Testis (tissue), 2 donors: ENCODE data around the gene ADAM8.

Source experiments
- POLR2A ChIP-seq: fragments of 450-650 bp; IDR thresholded peaks from one replicate; pipeline ENCODE4 v1.6.1; 2017; ENCODE audit warnings: antibody characterized with exemption, mild to moderate bottlenecking, moderate library complexity
- TF ChIP-seq, protein P1 (sequence below), 3 experiments: fragments of 450-650 bp in 2 of 3; fragments of 200-600 bp in 1 of 3; sonication (generic) in 1 of 3; IDR thresholded peaks; one replicate each; pipeline ENCODE4 v1.5.1; 2016 to 2019; ENCODE audit warnings: antibody characterized with exemption in 3 of 3, mild to moderate bottlenecking in 2 of 3, moderate library complexity in 1 of 3

DNA sequence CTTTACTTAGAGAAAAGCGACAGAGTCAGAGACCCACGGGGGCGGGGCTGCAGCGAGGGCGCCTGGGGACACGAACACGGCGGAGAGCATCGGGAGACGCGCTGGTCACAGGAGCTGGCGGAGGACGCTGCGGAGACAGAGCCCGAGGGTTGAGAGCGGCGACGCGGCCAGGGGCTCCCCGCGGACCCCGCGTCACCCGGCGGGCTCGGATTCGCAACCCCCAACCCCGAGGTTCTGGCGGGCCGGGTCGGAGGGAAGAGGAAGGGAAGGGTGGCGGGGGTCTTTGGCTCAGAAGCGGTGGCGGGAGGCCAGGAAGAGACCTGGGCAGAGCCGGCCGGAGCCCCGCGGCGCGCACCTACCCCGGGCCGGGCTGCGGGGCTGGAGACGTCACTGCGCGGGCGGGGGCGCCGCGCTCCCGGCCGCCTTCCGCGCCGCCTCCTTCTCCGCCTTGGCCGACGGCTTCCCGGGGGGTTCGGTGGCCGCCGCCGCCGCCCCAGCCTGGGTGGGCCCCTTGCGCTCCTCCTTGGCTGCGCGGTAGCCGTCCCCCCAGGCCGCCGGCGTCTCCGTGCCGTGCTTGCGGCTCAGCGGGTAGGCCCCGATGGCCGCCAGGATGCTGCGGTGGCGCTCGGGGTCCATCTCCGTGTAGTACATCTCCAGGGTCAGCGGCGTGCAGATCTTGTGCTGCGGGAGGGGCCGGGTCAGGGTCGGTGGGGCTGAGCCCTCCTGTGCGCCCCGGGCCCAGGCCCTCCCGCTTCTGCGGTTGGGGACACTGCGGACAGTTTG, 49.0 kb upstream of the ADAM8 start:
- TF ChIP-seq POLR2A: no peak
- TF ChIP-seq, protein P1, sequence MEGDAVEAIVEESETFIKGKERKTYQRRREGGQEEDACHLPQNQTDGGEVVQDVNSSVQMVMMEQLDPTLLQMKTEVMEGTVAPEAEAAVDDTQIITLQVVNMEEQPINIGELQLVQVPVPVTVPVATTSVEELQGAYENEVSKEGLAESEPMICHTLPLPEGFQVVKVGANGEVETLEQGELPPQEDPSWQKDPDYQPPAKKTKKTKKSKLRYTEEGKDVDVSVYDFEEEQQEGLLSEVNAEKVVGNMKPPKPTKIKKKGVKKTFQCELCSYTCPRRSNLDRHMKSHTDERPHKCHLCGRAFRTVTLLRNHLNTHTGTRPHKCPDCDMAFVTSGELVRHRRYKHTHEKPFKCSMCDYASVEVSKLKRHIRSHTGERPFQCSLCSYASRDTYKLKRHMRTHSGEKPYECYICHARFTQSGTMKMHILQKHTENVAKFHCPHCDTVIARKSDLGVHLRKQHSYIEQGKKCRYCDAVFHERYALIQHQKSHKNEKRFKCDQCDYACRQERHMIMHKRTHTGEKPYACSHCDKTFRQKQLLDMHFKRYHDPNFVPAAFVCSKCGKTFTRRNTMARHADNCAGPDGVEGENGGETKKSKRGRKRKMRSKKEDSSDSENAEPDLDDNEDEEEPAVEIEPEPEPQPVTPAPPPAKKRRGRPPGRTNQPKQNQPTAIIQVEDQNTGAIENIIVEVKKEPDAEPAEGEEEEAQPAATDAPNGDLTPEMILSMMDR (IDR thresholded peaks at IDR 0.05): no peak
